ENCODE data around the gene SOX11. TPM values are rescaled to one million over a fixed set of nuclear protein-coding genes. Genes with fewer than 3 reads are reported as not detected.

SOX11 gene
- total RNA-seq, 1 experiment from 2014 or later, result 0.02 TPM

- TF ChIP-seq YY1 (IDR thresholded peaks at IDR 0.05; ENCODE audit: extremely low read depth, insufficient replicate concordance, low read depth, low read length), result no peak
- TF ChIP-seq ELF1 (IDR thresholded peaks at IDR 0.05; ENCODE audit: borderline replicate concordance, low read depth), result no peak
- TF ChIP-seq RAD21 (IDR thresholded peaks at IDR 0.05; ENCODE audit: low read depth), result no peak
- no peak for TF ChIP-seq CBX3 (IDR thresholded peaks at IDR 0.05; ENCODE audit: low read depth)
- no peak for TF ChIP-seq POLR2AphosphoS5 (IDR thresholded peaks at IDR 0.05; ENCODE audit: low read depth, low read length)
- no peak for TF ChIP-seq ZFX (IDR thresholded peaks at IDR 0.05)
- TF ChIP-seq REST (IDR thresholded peaks at IDR 0.05; ENCODE audit: low read depth), result no peak
- TF ChIP-seq POLR2A (IDR thresholded peaks at IDR 0.05; ENCODE audit: borderline replicate concordance, extremely low read depth, insufficient read depth, insufficient read length), result no peak
- no peak for TF ChIP-seq CEBPB (IDR thresholded peaks at IDR 0.05; ENCODE audit: low read depth)
- no peak for TF ChIP-seq ZBTB33 (IDR thresholded peaks at IDR 0.05; ENCODE audit: extremely low read depth, insufficient replicate concordance, low read length)
- ChIA-PET RAD21 (ENCODE audit: low non-redundant PET in 1 of 2, low total read pairs in 2 of 2, uncharacterized antibody in 2 of 2, unreplicated experiment in 2 of 2) (no interaction called here), CTCF (no interaction called here), POLR2A (no interaction called here)
- H3K4me2 ChIP-seq (ENCODE audit: low read length), result no peak overlapping the region
- H3K79me2 ChIP-seq (ENCODE audit: insufficient read depth, low read length), result no peaks in the 10 kb centered on the region
- intact Hi-C loops (cut with micrococcal nuclease), result no loop called here
- H3K27ac ChIP-seq (ENCODE audit: low read depth, low read length), result no peak overlapping the region
- no peak overlapping the region for H3K4me3 ChIP-seq (replicated peaks in 1 of 2; ENCODE audit: low read depth in 1 of 2, low read length in 2 of 2)
- ATAC-seq (no peak), DNase-seq (ENCODE audit: low read depth, low spot score) (no peak)
- BruUV-seq (replicated peaks), result no TSS peak
- peaks cover 4 to 33% of the 10 kb centered on the region in 2 experiments; a peak in 2 of 4 replicates for H3K9me3 ChIP-seq (ENCODE audit: control insufficient read depth in 1 of 2, insufficient read depth in 1 of 2, low read depth in 1 of 2, low read length in 2 of 2)
- H3K36me3 ChIP-seq (ENCODE audit: control insufficient read depth in 1 of 2, insufficient read depth in 2 of 2, low read length in 2 of 2), result no peaks in the 10 kb centered on the region
- no peaks in the 10 kb centered on the region for H3K27me3 ChIP-seq (ENCODE audit: insufficient read depth, low read length)
- no peaks in the 10 kb centered on the region for H3K9me2 ChIP-seq (ENCODE audit: insufficient read depth)
- no peaks in the 10 kb centered on the region for H4K20me1 ChIP-seq (ENCODE audit: insufficient read depth)
- H3K4me1 ChIP-seq (ENCODE audit: control insufficient read depth in 1 of 2, insufficient read depth in 2 of 2, low read length in 2 of 2), result no peaks in the 10 kb centered on the region
- no peak overlapping the region for H2AFZ ChIP-seq (ENCODE audit: low read depth, low read length, poor library complexity, severe bottlenecking)
- no peak overlapping the region for H3K9ac ChIP-seq (ENCODE audit: low read length)
These were observed 31.6 kb upstream of the SOX11 start for GRCh38 chr2:5660591-5660990.

All from HCT116 (cell line).